ENCODE measurements around the gene DDX4.

The DDX4 gene

DNA sequence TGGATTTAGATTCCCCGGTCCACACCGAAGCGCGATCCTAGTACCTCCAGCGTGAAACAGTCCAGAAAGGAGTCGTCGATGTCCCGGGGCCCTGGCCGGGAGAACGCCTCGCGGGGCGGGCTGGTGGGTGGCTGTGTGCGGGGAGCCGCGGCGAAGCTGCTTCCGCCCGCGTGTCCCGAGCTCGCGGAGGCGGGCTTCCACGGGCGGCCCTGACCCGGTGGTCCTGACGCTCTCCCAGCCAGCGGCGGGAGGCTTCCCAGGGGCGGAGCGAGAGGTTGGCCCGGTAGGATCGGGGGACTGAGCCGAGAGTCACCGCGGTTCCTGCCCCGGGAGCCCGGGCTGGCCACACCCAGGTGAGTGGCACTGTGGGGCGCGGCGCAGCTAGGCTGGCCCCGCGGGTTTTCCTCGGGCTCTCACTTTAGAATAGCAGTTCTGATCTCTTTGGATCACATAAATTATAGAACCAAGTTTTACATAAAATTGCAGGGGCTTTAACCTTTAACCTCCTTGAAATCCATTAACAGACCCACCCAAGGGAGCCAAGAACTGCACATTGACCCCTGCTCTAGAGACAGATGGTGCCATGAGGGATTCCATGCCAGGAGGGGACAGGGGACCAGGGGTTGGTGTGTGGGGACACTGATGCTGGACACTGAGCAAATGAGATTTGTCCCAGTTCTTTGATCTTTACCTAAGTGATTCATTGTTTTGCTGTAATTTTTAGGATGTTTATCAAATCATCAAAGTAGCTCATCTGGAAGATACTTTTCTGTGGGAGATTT is 84.1 kb downstream of the DDX4 start:
- DNase-seq (ENCODE audit: low spot score): peak; percentile 43

DNA sequence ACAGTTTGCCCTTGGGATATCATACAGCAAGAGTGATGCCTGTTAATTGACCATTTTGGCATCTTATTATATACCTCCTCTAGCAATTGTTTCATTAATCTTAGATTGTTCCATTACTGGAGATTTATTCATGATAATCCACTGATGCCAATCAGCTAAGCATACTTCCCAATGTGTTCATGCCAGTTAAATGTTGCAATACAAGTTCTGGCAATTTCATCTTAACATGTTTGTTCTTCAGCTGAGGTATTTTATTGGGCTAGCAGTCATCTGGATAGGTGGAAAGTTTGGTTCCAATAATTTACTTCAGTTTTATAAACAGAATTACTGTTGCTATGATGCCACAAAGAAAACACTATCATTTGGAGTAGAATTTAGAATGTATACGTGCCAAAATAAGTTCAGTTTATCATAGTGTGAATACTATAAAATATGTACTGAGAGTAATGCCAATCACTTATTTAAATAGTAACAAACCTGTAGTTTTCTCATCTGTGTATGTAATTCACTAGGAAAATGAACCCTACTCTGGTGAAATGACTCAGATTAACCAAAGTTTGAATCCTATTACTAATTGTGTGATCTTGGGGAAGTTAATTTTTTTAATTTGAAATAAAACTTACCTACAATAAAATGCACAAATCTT is 85.4 kb downstream of the DDX4 start:
- DNase-seq (ENCODE audit: low spot score): no peak

DNA sequence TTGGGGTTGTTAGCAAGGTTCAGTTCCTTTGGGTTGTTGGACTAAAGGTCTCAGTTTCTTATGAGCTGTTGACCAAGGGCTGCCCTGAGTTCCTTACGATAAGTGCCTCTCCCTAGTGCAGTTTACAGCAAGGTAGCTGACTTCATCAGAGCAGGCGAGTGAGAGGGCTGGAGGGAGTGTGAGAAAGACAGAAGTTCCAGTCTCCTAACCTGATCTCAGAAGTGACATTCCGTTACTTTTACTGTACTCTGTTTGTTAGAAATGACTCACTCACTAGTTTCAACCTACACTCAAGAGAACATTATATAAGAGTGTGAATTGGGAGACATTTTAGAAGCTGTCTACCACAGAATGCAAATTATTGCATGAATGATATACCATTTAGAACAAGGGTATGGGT is 92.1 kb downstream of the DDX4 start:
- no peak for DNase-seq (ENCODE audit: low spot score)

DNA sequence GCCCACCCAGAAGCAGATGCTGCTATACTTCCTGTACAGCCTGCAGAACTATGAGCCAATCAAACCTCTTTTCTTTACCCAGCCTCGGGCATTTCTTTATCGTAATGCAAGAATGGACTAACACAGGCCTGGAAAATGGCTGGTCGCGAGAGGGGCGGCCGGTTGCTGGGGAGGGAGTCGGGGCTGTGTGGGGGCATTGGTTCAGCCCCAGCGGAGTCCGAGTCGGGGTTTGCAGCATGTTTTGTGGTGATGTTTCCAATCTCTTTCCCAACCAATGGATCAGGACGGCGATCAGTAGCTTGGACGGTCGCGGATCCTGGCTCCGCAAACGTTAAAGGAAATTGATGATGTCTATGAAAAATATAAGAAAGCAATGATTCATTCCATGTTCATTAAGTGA is 94.6 kb downstream of the DDX4 start:
- no peak for DNase-seq (ENCODE audit: low spot score)

DNA sequence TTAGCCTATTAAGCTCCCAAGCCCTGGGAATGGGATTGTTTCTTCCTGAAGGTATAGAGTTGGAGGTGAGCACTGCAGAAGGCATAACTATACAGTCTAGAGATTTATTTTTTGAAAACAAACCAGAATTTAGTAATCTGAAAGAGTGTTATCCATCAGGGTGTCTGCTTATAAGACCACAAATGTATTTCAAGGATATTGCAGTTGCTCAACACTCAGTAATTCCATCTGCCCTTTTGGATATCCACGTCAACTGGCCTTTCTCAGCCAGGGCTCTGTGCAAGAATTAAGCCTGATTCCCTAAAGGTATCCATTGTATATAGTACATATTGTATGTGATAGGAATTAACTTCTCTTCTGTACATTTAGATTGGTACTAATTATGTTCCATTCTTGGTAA is 98.3 kb downstream of the DDX4 start:
- DNase-seq (ENCODE audit: low spot score): no peak

DNA sequence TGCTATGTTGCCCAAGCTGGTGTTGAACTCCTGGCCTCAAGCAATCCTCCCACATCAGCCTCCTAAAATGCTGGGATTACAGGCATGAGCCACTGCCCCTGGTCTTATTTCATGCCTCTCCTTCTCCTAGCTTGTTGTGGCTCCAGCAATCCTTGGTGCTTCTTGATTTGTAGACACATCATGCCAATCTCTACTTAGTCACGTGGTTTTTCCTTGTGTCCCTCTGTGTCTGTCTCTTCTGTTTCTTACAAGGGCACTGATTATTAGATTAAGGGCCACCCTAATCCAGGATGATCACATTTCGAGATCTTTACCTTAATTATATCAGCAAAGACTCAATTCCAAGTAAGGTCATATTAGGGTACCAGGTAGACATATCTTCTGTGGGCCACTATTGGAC is 104.1 kb downstream of the DDX4 start:
- DNase-seq (ENCODE audit: low spot score): no peak

DNA sequence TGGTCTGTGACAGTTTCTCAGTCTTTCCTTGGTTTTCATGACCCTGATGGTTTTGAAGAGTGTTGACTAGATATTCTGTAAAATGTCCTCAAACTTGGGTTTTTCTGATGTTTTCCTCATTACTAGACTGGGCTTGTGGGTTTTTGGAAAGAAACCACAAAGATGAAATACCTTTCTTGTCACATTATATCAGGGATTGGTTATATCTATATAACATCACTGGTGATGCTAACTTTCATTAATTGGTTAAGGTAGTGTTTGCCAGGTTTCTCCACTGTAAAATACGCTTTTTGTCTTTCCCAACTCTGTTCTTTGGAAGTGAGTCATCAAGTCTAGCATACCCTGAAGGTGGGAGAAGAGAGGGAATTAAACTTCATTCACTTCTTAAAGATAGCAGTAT is 110.0 kb downstream of the DDX4 start:
- no peak for DNase-seq (ENCODE audit: low spot score)

DNA sequence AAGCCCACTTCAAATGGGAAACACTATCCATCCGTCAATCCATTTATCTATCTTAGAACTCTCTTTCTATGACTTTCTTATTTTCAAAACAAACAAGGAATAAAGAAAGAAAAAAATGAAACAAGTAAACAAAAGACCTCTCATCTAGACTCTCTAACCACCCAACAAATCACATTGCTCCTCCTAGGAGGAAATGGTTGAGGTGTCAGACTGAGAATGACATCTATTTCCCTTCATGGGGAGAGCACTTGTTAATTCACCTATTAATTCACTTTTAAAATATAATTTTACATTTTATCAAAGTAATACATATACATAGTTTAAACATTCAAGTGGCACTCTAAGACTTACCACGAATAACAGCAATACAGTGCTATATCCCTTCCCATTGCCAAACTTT is 110.9 kb downstream of the DDX4 start:
- DNase-seq (ENCODE audit: low spot score): no peak

DNA sequence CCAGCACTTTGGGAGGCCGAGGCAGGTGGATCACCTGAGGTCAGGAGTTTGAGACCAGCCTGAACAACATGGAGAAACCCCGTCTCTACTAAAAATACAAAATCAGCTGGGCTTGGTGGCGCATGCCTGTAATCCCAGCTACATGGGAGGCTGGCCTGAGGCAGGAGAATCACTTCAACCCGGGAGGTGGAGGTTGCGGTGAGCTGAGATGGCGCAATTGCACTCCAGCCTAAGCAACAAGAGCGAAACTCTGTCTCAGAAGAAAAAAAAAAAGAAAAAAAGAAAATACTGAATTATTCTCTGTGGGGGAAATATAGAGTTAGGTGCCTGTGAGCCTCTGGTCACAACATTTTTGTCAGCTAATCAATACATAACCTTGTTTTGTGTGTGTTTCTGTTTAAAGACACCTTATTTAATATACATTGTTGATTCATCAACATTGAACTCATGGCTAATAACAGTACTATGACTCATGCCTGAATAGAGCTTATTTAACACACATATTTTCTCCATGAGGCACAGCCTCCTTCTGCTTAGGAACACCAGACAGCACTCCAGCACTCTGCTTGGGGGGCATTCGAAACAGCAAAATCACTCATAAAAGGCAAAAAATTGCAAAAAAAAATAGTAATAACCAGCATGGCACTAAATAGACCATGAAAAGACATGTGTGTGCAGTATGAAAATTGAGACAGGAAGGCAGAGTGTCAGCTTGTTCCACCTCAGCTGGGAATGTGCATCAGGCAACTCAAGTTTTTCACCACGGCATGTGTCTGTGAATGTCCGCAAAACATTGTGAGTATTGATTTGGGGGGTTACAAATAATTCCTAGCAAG is 113.2 kb downstream of the DDX4 start, which contains the start of gene IL31RA:
IL31RA (plus strand) TSS at position 519 of the 836 bp plus-strand sequence; CDS start at position 733, 214 bp downstream.
- DNase-seq (ENCODE audit: low spot score): peak; percentile 70

DNA sequence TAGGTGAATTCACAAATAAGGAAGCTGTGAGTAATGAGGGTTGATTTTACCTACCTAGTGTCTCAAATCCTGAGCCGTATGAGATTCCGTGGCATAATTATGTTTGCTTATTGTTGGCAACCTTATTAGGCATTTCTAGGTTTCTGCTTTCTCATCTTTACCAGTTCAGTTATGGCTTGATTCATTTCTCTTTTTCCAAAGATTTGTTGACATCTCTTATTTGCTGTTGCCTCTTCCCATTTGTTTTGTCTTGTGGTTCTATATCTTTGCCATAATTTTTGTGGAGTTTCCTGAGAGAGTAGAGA is 113.8 kb downstream of the DDX4 start:
- DNase-seq (ENCODE audit: low spot score): no peak

DNA sequence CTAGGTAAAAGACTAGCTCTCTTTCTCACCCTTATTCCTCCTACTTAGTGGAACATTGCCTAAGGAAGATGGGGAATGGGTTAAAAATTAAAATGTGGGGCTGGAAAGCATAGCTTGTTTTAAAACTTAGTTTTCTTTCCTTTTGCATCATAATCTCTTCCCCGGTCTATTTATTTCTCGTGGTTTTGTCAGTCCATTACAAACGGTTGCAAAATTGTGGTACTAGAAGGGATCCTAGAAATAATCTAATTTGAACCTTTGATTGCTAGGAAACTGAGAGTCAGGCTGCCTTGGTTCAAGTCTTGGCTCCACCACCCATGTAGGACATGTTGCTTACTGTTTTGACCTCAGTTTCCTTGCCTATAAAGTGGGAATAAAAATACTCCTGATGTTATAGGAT is 114.6 kb downstream of the DDX4 start:
- no peak for DNase-seq (ENCODE audit: low spot score)

DNA sequence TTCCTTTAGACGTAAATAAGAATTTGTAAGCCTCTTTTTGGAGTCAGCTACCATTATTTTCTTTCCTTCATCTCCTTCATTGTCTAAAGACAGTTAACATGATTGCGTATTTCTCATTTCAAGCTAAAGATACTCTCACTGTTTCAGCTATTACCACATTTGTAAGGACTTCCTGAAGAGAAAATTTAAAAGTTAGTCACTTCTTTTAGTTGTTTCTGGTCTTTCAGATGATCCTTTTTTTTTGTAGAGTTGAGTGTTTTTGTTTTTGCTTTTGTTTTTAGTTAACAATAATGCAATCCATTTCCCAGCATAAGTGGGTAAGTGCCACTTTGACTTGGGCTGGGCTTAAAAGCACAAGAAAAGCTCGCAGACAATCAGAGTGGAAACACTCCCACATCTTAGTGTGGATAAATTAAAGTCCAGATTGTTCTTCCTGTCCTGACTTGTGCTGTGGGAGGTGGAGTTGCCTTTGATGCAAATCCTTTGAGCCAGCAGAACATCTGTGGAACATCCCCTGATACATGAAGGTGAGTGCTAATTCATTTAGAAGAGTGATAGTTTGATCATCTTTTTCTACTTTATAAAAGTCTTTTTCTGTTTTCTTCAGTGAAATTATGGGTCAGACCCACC is 115.3 kb downstream of the DDX4 start:
- no peak for DNase-seq (ENCODE audit: low spot score)

DNA sequence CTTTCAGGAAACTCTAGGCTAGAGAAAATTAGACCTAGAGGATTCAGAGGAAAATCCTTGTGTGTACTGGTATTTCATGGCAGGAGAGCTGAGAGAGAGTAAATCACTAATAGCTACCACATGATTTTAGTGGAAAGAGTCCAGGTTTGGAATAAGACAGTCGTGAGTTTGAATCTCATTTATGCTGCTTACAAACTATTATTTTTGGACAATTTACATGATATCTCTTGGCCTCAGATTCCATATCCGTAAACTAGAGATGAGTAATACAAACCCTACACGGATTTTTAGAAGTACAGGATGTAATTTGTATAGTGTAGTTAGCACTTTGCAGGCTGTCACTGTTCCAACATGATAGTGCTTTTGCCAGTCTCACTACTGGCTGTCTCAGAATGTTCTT is 116.0 kb downstream of the DDX4 start:
- peak; percentile 46 for DNase-seq (ENCODE audit: low spot score)

DNA sequence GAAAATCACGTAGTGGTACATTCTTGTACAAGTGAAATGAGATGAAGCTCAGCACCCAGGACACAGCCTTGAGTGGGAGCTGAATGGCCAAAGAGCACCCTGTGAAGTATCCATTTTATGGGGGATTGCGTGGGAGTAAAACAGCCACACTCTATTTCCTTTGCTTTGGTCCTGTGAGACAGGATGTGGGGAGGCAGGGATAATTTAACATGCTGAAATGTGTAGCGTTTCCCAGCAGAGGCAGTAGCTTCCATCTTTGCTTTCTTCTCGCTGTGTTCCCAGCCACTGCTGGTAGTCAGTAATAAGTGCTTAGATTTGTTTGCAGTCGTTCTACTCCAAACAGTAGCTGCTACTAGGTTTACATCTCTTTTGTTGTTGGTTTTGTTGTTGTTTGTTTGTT is 117.6 kb downstream of the DDX4 start:
- no peak for DNase-seq (ENCODE audit: low spot score)

DNA sequence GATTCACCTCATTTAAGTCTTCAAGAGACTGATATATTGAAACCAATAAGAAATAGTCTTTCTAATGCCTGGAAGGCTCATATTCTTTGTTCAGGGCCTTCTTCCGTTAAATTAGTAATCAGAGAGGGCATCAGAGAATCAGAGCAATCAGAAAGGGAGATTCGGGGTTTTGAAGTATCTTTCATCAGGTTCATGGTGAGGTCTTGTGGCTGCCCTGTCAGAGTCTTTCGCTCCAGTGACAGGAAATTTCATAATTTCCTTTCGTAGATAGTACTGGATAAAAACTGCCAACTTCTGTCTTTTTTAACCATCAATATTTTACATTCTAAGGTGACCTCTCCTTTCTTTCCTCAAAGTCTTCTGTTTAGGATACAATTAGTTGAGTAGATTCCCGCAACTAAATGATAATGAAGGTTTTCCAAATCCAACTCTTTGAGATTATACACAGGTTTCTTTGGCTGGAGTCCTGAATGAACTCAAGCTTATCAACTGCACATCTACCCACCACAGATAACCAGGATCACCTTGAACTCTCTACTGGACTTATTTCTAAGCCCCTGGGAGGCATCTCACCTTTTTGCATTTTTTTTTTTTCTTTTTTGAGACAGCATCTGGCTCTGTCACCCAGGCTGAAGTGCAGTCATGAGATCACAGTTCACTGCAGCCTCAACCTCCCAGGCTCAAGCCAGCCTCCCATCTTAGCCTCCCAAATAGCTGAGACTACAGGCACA is 118.8 kb downstream of the DDX4 start:
- DNase-seq (ENCODE audit: low spot score): no peak

DNA sequence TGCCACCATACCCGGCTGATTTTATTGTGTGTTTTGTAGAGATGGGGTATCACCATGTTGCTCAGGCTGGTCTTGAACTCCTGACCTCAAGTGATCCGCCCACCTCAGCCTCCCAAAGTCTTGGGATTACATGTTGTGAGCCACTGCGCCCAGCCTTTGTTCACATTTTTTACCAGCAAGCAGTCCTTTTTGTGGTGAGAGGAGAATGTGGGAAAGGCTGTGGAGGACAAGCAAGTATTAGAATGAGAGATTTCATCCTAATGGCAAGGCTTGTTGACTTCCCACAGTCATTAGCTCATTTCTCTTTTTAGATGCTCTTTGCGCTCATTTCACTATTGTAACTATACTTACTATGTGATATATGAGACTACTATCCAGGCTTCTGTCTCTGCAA is 119.4 kb downstream of the DDX4 start:
- no peak for DNase-seq (ENCODE audit: low spot score)

DNA sequence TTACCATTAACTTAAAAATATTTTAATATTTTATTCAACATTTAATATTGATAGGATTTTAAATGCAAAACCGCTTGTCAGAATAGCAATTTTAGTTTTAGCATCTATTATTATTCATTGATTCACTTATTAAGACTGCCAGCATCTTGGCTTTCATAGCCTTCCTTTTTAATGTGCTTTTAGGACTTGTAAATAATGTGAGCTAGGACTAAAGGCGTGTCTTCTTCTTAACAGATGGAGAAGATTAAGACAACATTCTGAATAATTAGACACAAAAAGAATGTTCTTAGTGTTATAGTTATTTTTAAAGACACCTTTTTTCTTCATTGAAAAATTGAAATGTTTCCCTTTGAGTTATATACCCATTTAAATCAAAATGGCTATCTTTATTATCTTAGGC is 120.2 kb downstream of the DDX4 start:
- DNase-seq (ENCODE audit: low spot score): no peak

DNA sequence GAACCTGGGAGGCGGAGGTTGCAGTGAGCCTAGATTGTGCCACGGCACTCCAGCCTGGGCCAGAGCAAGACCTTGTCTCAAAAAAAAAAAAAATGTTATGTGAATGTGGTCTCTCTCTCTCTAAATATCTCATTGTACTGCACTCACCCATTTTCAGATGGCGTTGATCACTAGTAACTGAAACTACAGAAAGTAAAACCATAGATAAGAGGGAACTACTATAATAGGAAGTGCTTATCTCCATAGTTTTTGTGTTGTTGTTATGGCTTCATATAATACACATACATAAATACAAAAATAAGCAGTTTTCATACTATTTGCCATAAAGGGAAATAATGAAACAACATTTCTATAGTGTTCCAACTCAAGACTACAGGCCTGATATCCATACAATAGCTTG is 122.4 kb downstream of the DDX4 start:
- no peak for DNase-seq (ENCODE audit: low spot score)

DNA sequence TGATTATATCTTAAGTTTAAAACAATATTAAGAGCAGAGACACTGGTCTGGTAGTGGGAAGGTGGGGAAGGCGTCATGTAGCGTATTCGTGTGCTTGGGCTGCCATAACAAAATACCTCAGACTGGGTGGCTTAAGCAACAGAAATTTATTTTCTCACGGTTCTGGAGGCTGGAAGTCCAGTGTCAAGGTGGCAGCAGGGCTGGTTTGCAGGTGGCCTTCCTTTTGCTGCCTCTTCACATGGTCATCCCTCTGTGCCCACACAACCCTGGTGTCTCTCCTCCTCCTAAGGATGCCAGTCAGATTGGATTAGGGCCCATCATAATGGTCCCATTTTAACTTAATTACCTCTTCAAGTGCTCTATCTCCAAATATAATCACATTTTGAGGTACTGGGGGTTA is 122.8 kb downstream of the DDX4 start:
- no peak for DNase-seq (ENCODE audit: low spot score)

DNA sequence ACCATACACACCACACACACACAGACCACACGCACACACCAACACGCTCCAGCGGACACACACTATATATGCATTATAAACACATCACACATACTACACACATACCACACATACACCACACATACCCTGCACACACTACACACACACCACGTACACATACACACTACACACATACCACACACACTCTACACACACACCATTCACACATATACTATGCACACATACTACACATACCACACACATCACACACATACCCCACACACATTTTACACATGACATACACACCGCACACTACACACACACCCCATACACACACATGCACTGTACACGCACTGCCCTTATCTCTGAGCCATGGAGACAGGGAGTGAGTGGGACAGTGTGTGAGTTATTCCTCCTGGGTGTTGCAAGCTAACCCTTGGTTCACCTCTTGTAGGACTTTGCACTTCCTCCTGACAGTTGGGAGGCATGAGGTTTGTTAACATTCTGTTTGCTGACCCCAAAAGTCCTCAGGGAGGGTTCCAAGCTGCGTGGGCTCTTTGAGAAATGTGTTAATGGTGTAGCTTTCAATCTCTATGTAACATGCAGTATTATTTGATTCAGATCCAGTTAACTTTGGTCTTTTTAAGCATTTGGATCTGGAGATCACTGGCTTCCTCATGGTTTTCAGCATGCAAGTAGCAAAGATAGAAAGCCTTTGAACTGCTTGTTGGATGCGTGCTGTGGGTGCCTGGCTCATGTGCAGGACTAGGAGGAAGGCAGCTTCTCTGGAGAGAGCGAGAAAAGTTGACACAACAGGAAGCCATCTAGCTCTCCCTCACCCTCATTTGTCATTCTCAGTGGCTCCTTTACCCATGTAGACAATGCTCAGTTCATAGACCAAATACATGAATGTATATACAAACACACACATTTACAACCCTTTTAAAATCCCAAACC is 127.0 kb downstream of the DDX4 start:
- no peak for DNase-seq (ENCODE audit: low spot score)

DNA sequence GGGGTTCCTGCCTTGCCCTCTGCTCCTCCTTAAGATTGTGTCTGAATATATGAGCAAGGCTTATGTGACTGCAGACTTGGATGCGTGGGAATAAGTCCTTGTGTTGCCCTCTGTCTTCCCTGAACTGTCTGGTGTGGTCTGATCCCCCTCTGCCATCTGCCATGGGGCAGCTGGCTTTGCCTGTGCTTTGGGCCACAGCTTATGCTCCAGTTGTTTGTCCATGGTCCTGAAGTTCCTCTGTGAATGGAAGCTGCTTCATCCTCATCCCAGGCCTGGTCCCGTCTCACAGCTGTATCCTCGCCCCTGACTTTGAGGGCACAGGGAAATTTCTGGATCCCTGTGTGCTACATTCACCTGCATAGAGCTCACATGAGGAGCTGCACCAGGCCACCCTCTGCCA is 128.0 kb downstream of the DDX4 start:
- peak; percentile 31 for DNase-seq (ENCODE audit: low spot score)

All from GM03348 (cell line).